K562 treated with DMSO at 1 percent for 12 hours (cell line): ENCODE measurements around the gene TTC31. TPM values are rescaled to one million over a fixed set of nuclear protein-coding genes. Genes with fewer than 3 reads are reported as not detected.

Experiments
- total RNA-seq: library from RNA; unstranded; fragments of 300-600 nt; gene quantifications from 2 replicates; pipeline ENCODE4 v1.2.3, GENCODE V29; 2022; ENCODE audit not compliant: insufficient read depth

Gene TTC31
- total RNA-seq, 1 experiment from 2014 or later: 23.7 TPM

Other genes starting within 250 kb of the TTC31 start
- 0.54 TPM in 1 of 2 replicates, not detected in the other for gene SLC4A5, start 139.7 kb upstream of the TTC31 start, total RNA-seq
- 37.6 and 65.9 TPM in 2 replicates for gene DCTN1, start 102.8 kb upstream of the TTC31 start, total RNA-seq
- 0.34 TPM in 1 of 2 replicates, not detected in the other for gene C2orf81, start 61.5 kb upstream of the TTC31 start, total RNA-seq
- gene WDR54, start 61.4 kb upstream of the TTC31 start, total RNA-seq: 10.1 and 19.4 TPM in 2 replicates
- 5.8 and 7.7 TPM in 2 replicates for gene RTKN, start 41.1 kb upstream of the TTC31 start, total RNA-seq
- gene INO80B, start 28.0 kb upstream of the TTC31 start, total RNA-seq: 5.4 and 10.6 TPM in 2 replicates
- gene WBP1, start 24.6 kb upstream of the TTC31 start, total RNA-seq: 53.6 and 54.1 TPM in 2 replicates
- 54.2 and 80.9 TPM in 2 replicates for gene MOGS, start 17.7 kb upstream of the TTC31 start, total RNA-seq
- 56.6 and 70.8 TPM in 2 replicates for gene MRPL53, start 10.4 kb upstream of the TTC31 start, total RNA-seq
- 4.3 and 9.0 TPM in 2 replicates for gene CCDC142, start 83 bp upstream of the TTC31 start, total RNA-seq
- 8.2 and 9.1 TPM in 2 replicates for gene LBX2, start 16.5 kb downstream of the TTC31 start, total RNA-seq
- 26.0 and 26.8 TPM in 2 replicates for gene PCGF1, start 24.6 kb downstream of the TTC31 start, total RNA-seq
- not detected in 2 replicates for gene TLX2, start 31.4 kb downstream of the TTC31 start, total RNA-seq
- 0.90 TPM in 1 of 2 replicates, not detected in the other for gene DQX1, start 43.1 kb downstream of the TTC31 start, total RNA-seq
- 125 and 158 TPM in 2 replicates for gene AUP1, start 46.6 kb downstream of the TTC31 start, total RNA-seq
- gene HTRA2, start 46.9 kb downstream of the TTC31 start, total RNA-seq: 63.8 and 75.8 TPM in 2 replicates
- gene LOXL3, start 70.9 kb downstream of the TTC31 start, total RNA-seq: 0.74 TPM in 1 of 2 replicates, not detected in the other
- gene DOK1, start 71.6 kb downstream of the TTC31 start, total RNA-seq: 39.5 and 41.0 TPM in 2 replicates
- 0.51 TPM in 1 of 2 replicates, not detected in the other for gene M1AP, start 165.2 kb downstream of the TTC31 start, total RNA-seq
- gene SEMA4F, start 171.2 kb downstream of the TTC31 start, total RNA-seq: 5.5 and 11.2 TPM in 2 replicates